Neural cell (in vitro differentiated cells): Measurements from ENCODE around the gene CFI.

ENCODE experiments used
- CTCF ChIP-seq: fragments of 450-650 bp; IDR thresholded peaks from 2 replicates; pipeline ENCODE4 v1.5.1; 2014; ENCODE audit warnings: antibody characterized with exemption, mild to moderate bottlenecking, moderate library complexity; ENCODE audit not compliant: poor library complexity, severe bottlenecking
- EP300 ChIP-seq: fragments of 450-650 bp; conservative IDR thresholded peaks from 2 replicates; pipeline ENCODE4 v1.6.1; 2014; ENCODE audit warnings: antibody characterized with exemption, mild to moderate bottlenecking, moderate library complexity; ENCODE audit not compliant: poor library complexity, severe bottlenecking
- EZH2 ChIP-seq: fragments of 200-600, 300-800 bp; shearing (Covaris generic), sonication (generic); IDR thresholded peaks from 2 replicates; pipeline ENCODE4 v1.6.1; 2014; ENCODE audit warnings: antibody characterized with exemption, low read length, borderline replicate concordance, mild to moderate bottlenecking; ENCODE audit not compliant: insufficient read depth, poor library complexity, severe bottlenecking
- MXI1 ChIP-seq: fragments of 450-650 bp; conservative IDR thresholded peaks from 2 replicates; pipeline ENCODE4 v1.6.1; 2014; ENCODE audit warnings: antibody characterized with exemption, mild to moderate bottlenecking; ENCODE audit not compliant: poor library complexity, severe bottlenecking
- POLR2AphosphoS5 ChIP-seq: IDR thresholded peaks from 2 replicates; pipeline ENCODE4 v1.6.1; 2012
- SMC3 ChIP-seq: fragments of 450-650 bp; conservative IDR thresholded peaks from 2 replicates; pipeline ENCODE4 v1.6.1; 2014; ENCODE audit warnings: antibody characterized with exemption, mild to moderate bottlenecking, moderate library complexity; ENCODE audit not compliant: poor library complexity
- TAF1 ChIP-seq: IDR thresholded peaks from 2 replicates; pipeline ENCODE4 v1.6.1; 2012; ENCODE audit warnings: low read depth
- TF ChIP-seq, protein P1 (sequence below): IDR thresholded peaks from 2 replicates; pipeline ENCODE4 v1.6.1; 2012; ENCODE audit warnings: borderline replicate concordance

DNA sequence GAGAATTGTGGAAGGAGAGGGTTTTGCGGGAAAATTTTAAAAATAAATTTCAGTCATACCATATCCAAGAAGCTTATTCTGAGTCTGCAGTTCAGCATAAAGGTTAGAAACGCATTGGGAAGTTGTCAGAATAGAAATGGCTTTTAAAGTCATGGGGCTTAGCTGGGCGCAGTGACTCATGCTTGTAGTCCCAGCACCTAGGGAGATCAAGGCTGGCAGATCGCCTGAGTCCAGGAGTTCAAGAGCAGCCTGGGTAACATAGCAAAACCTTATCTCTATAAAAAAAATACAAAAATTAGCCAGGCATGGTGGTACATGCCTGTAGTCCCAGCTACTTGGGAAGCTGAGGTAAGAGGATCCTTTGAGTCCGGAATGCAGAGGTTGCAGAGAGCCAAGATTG, 68.1 kb downstream of the CFI start:
- TF ChIP-seq EP300 (no peak), CTCF (no peak), POLR2AphosphoS5 (no peak), SMC3 (no peak), EZH2 (no peak), TAF1 (no peak), MXI1 (no peak)
- TF ChIP-seq, protein P1, sequence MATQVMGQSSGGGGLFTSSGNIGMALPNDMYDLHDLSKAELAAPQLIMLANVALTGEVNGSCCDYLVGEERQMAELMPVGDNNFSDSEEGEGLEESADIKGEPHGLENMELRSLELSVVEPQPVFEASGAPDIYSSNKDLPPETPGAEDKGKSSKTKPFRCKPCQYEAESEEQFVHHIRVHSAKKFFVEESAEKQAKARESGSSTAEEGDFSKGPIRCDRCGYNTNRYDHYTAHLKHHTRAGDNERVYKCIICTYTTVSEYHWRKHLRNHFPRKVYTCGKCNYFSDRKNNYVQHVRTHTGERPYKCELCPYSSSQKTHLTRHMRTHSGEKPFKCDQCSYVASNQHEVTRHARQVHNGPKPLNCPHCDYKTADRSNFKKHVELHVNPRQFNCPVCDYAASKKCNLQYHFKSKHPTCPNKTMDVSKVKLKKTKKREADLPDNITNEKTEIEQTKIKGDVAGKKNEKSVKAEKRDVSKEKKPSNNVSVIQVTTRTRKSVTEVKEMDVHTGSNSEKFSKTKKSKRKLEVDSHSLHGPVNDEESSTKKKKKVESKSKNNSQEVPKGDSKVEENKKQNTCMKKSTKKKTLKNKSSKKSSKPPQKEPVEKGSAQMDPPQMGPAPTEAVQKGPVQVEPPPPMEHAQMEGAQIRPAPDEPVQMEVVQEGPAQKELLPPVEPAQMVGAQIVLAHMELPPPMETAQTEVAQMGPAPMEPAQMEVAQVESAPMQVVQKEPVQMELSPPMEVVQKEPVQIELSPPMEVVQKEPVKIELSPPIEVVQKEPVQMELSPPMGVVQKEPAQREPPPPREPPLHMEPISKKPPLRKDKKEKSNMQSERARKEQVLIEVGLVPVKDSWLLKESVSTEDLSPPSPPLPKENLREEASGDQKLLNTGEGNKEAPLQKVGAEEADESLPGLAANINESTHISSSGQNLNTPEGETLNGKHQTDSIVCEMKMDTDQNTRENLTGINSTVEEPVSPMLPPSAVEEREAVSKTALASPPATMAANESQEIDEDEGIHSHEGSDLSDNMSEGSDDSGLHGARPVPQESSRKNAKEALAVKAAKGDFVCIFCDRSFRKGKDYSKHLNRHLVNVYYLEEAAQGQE: no peak
